LHCN-M2 (cell line): Measurements from ENCODE around the gene SF3B1. TPM values are rescaled to one million over a fixed set of nuclear protein-coding genes. Genes with fewer than 3 reads are reported as not detected.
"Not testable (repeated sequence)": the region's sequence is repeated elsewhere in the genome, so short reads cannot be mapped to it uniquely, and the experiment has no call there.

ENCODE experiments used
- DNase-seq: peaks from one replicate; pipeline ENCODE4 v3.0.0-alpha.2; 2012; ENCODE audit warnings: low read depth
- total RNA-seq: library from RNA; depleted of rRNA; stranded (reverse); fragments of >200 nt; gene quantifications from 2 replicates; pipeline ENCODE4 v1.2.3, GENCODE V29; 2014

SF3B1 gene
- total RNA-seq, 1 experiment from 2014 or later, result 208 TPM

GRCh38 chr2:197381641-197382040 lies 53.2 kb downstream of the SF3B1 start:
- DNase-seq, result no peak

- not testable (repeated sequence) for DNase-seq
Measured at GRCh38 chr2:197379918-197380309, 54.9 kb downstream of the SF3B1 start.

- not testable (repeated sequence) for DNase-seq
Measured at GRCh38 chr2:197379308-197379917, 55.4 kb downstream of the SF3B1 start.

GRCh38 chr2:197378494-197379307 lies 56.1 kb downstream of the SF3B1 start:
- peak; percentile 26 for DNase-seq

- DNase-seq, result no peak
Measured at GRCh38 chr2:197378086-197378485, 56.7 kb downstream of the SF3B1 start.

- no peak for DNase-seq
Measured at GRCh38 chr2:197377670-197378069, 57.2 kb downstream of the SF3B1 start.

GRCh38 chr2:197372592-197372991 lies 62.2 kb downstream of the SF3B1 start:
- peak; percentile 10 for DNase-seq

- not testable (repeated sequence) for DNase-seq
Measured at GRCh38 chr2:197370664-197371063, 64.2 kb downstream of the SF3B1 start.

GRCh38 chr2:197369933-197370320 lies 64.9 kb downstream of the SF3B1 start:
- DNase-seq, result no peak

GRCh38 chr2:197369228-197369932 lies 65.4 kb downstream of the SF3B1 start:
- no peak for DNase-seq

- DNase-seq, result no peak
Measured at GRCh38 chr2:197368412-197368811, 66.4 kb downstream of the SF3B1 start.

GRCh38 chr2:197363998-197364397 lies 70.8 kb downstream of the SF3B1 start:
- DNase-seq, result no peak

- peak; percentile 55 for DNase-seq
Measured at GRCh38 chr2:197360744-197361156, 74.1 kb downstream of the SF3B1 start.

- no peak for DNase-seq
Measured at GRCh38 chr2:197359859-197360258, 75.0 kb downstream of the SF3B1 start.

- peak; percentile 22 for DNase-seq
Measured at GRCh38 chr2:197358931-197359330, 75.9 kb downstream of the SF3B1 start.

- DNase-seq, result no peak
Measured at GRCh38 chr2:197357986-197358385, 76.8 kb downstream of the SF3B1 start.

GRCh38 chr2:197356136-197356535 lies 78.7 kb downstream of the SF3B1 start:
- no peak for DNase-seq

GRCh38 chr2:197354169-197354558 lies 80.7 kb downstream of the SF3B1 start:
- no peak for DNase-seq

GRCh38 chr2:197353393-197354168 lies 81.2 kb downstream of the SF3B1 start:
- no peak for DNase-seq

GRCh38 chr2:197349699-197350098 lies 85.1 kb downstream of the SF3B1 start:
- DNase-seq, result no peak

- DNase-seq, result no peak
Measured at GRCh38 chr2:197348721-197349360, 86.0 kb downstream of the SF3B1 start.
